Body of pancreas (tissue), 4 donors: ENCODE results near the gene OSTN.

Experiments
- CTCF ChIP-seq, 7 experiments: fragments of 450-650 bp in 4 of 7; fragments of 200-600 bp in 3 of 7; sonication (generic) in 3 of 7; IDR thresholded peaks; one replicate each; pipeline ENCODE4 v1.5.1; 2016 to 2019; ENCODE audit warnings: antibody characterized with exemption in 7 of 7
- POLR2A ChIP-seq, 3 donors: fragments of 450-650 bp; IDR thresholded peaks; one replicate each; pipeline ENCODE4 v1.6.1; 2016; ENCODE audit warnings: antibody characterized with exemption in 3 of 3, mild to moderate bottlenecking in 2 of 3

GRCh38 chr3:191307341-191307740, 108.3 kb downstream of the OSTN start:
- no peak for TF ChIP-seq CTCF (IDR thresholded peaks at IDR 0.05)
- TF ChIP-seq POLR2A (IDR thresholded peaks at IDR 0.05), result no peak
